HG02763 (cell line): Measurements from ENCODE around the gene GBA2.

ENCODE experiments used
- ATAC-seq: cut with Tn5 transposase; IDR thresholded peaks from one replicate; pipeline ENCODE4 v1.9.1; 2021; ENCODE audit warnings: mild to moderate bottlenecking, moderate library complexity; ENCODE audit not compliant: unreplicated experiment

The GBA2 gene

GRCh38 chr9:35740243-35740642, 8.8 kb downstream of the GBA2 start:
- no peak for ATAC-seq

- ATAC-seq, result no peak
Observed at GRCh38 chr9:35738924-35739323, 10.1 kb downstream of the GBA2 start.

DNA sequence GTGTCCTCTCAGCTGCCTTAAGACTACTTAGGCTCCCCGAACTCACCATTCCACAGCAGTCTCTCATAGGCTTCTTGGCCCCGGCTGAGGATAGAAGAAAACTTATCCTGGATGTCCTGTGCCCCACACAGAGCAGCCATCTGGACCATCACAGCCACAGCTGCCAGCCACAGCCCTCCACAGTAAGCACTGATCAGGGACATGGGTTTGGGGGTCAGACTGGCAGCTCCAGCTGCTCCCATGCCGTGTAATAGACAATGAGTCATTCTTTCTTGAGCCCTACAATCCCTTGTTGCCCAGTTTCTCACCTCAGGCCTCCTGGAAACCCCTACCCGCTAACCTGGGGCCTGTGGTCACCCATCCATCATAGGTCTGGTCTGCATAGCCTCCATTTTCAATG, 10.8 kb downstream of the GBA2 start:
- ATAC-seq, result no peak

- ATAC-seq, result no peak
Observed at GRCh38 chr9:35737143-35737542, 11.9 kb downstream of the GBA2 start.

DNA sequence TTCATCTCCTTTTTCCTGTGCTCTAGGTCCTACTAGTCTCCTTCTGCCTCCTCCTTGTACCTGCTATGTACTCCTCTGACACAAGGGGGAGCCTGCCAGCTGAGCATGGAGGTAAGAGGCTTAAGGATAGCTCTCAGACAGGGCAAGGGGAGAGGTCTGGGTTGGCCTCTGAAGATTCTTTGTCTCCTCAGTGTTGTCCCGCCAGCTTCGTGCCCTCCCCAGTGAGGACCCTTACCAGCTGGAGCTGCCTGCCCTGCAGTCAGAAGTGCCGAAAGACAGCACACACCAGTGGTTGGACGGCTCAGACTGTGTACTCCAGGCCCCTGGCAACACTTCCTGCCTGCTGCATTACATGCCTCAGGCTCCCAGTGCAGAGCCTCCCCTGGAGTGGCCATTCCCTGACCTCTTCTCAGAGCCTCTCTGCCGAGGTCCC, 12.8 kb downstream of the GBA2 start:
- ATAC-seq, result no peak

- ATAC-seq, result no peak
Observed at GRCh38 chr9:35734096-35734495, 14.9 kb downstream of the GBA2 start.

GRCh38 chr9:35732800-35733541, 16.1 kb downstream of the GBA2 start:
- no peak for ATAC-seq

DNA sequence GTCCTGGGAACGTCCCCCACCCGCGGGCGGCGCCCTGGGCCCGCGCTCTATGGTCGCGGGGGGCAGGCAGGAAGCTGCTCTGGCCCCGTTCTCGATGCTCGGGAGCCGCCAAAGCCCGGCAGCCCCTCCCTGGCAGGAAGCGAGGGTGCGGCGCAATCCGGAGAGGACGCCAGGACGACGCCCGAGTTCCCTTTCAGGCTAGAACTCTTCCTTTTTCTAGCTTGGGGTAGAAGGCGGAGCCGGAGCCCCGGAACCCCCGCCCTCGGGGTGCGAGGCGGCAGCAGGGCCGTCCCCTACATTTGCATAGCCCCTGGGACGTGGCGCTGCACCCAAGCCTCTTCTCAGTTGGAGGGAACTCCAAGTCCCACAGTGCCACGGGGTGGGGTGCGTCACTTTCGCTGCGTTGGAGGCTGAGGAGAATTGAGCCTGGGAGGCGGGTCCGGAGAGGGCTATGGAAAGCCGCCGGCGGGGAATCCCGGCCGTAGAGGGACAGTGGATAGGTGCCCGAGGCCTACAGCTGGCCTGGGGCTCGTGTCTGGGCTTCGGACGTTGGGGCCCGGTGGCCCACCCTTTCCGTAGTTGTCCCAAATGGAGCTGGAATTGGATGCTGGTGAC, 16.7 kb downstream of the GBA2 start, which contains the start of the genes CREB3 and TLN1:
Gene CREB3, plus strand, starts transcription at position 482 of the 615 bp plus-strand sequence. Its CDS starts 107 bp downstream, at position 589.
Gene TLN1, minus strand, starts transcription at position 11 of the 615 bp plus-strand sequence. CDS start 6,501 bp downstream, outside the sequence.
- peak; percentile 76 for ATAC-seq

- no peak for ATAC-seq
Observed at GRCh38 chr9:35731415-35732184, 17.4 kb downstream of the GBA2 start.

- no peak for ATAC-seq
Observed at GRCh38 chr9:35730486-35730854, 18.6 kb downstream of the GBA2 start.

- ATAC-seq, result no peak
Observed at GRCh38 chr9:35729700-35730485, 19.1 kb downstream of the GBA2 start.

DNA sequence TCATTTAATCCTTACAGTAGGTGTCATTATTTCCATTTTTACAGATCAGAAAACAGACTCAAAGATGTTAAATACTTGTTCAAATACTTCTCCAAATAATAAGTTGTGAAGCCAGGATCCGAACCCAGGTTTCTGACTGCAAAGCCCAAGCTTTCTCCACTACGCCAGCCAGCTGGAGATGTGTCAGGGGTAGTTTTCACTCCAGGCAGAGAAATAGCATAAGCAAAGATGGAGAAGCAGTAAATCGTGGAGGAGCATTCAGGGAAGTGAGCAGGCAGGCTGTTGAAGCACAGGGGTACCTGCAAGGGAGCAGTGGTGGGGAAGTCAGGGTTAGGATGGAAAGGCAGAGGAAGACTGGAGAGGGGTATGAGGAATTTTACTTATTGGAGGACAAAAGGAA, 19.9 kb downstream of the GBA2 start:
- ATAC-seq, result no peak

- no peak for ATAC-seq
Observed at GRCh38 chr9:35728041-35728971, 20.7 kb downstream of the GBA2 start.

GRCh38 chr9:35727676-35728040, 21.4 kb downstream of the GBA2 start:
- ATAC-seq, result no peak

- no peak for ATAC-seq
Observed at GRCh38 chr9:35726931-35727330, 22.1 kb downstream of the GBA2 start.

DNA sequence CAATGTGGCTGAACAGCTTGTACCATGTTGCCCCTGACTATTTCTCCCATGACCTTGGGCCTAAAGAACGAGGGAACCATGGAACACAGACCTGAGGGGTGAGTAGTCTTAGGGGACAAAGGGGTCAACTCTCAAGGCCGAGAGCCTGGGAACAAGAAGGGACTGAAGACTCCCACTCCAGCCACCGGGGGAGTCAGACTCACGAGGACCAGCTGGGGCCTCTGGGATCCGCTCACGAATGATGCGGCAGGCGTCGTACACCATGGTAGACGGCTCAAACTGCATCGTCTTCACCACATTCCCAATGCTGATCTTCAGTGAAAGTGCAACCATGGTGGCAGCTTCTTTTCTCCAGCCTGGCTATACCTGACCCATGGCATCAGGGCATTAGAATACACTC, 23.7 kb downstream of the GBA2 start:
- no peak for ATAC-seq

DNA sequence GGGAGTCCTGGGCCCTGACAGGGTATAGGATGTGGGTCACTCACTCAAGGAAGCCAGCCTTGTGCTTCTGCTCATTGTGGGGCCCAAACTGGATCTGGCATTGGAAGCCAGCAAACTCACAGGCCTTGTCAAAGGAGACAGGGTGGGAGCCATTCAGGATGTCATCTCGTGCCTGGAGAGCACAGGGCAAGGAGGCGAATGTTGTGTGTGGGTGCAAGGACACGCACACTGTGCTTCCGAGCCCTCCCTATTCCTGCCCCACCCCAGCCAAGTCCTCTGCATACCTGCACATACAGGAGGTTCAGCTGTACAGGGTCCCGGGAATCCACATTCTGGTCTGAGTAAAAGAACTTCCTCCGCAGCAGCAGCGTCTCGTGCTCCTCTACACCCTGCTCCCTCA, 25.1 kb downstream of the GBA2 start:
- ATAC-seq, result no peak

DNA sequence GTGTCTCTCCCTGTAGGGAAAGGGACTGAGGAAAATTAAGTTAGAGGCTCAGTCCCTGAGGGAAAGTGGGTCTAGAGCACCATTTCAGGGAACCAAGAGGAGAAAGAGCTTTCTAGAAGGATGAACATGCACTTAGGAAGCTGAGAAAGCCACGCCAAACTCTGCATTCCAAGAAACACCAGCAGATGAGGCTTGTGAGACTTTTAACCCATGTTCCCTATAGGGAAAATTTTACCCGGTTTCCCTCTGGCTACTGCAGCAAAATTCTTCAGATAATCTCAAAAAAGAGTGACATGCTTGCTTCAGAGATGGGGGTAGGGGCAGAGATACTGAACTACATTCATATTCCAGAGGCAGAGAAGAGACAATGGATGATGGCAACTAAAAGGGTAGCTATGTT, 25.6 kb downstream of the GBA2 start:
- no peak for ATAC-seq

- no peak for ATAC-seq
Observed at GRCh38 chr9:35719546-35719945, 29.5 kb downstream of the GBA2 start.
